Measurements from ENCODE around the gene G6PC3. TPM values are rescaled to one million over a fixed set of nuclear protein-coding genes. Genes with fewer than 3 reads are reported as not detected.
A peak's percentile ranks its signal among the peaks of the same experiment; 100 is the strongest.
"Not testable (repeated sequence)": the region's sequence is repeated elsewhere in the genome, so short reads cannot be mapped to it uniquely, and the experiment has no call there.

G6PC3 gene
- total RNA-seq, 1 donor from 2014 or later = 26.3 TPM

- ATAC-seq = peak; percentile 87
Observed at GRCh38 chr17:44097110-44097958, 26.8 kb downstream of the G6PC3 start.

GRCh38 chr17:44101858-44102257 lies 31.3 kb downstream of the G6PC3 start:
- DNase-seq; intact Hi-C loops (cut with micrococcal nuclease); ATAC-seq: not testable (repeated sequence)

More at GRCh38 chr17:44097110-44097958, 26.8 kb downstream of the G6PC3 start:
- intact Hi-C loops (cut with micrococcal nuclease) = no loop called here
- peak; percentile 89 for DNase-seq

- peak; percentile 76 for DNase-seq
- intact Hi-C loops (cut with micrococcal nuclease) = no loop called here
- ATAC-seq = peak; percentile 68
Observed at GRCh38 chr17:44102849-44103622, 32.5 kb downstream of the G6PC3 start.

GRCh38 chr17:44105483-44105882 lies 34.9 kb downstream of the G6PC3 start:
- DNase-seq (no peak), ATAC-seq (no peak)
- intact Hi-C loops (cut with micrococcal nuclease) = no loop called here

GRCh38 chr17:44105941-44106340 lies 35.4 kb downstream of the G6PC3 start:
- DNase-seq (no peak), ATAC-seq (no peak)

GRCh38 chr17:44106801-44107200 lies 36.3 kb downstream of the G6PC3 start:
- intact Hi-C loops (cut with micrococcal nuclease) = no loop called here
- DNase-seq (no peak), ATAC-seq (no peak)

More at GRCh38 chr17:44105941-44106340, 35.4 kb downstream of the G6PC3 start:
- intact Hi-C loops (cut with micrococcal nuclease) = no loop called here

GRCh38 chr17:44108440-44109311 lies 38.1 kb downstream of the G6PC3 start:
- ATAC-seq (peak; percentile 71), DNase-seq (peak; percentile 88)
- intact Hi-C loops (cut with micrococcal nuclease) = no loop called here

GRCh38 chr17:44109312-44109630 lies 38.7 kb downstream of the G6PC3 start:
- intact Hi-C loops (cut with micrococcal nuclease) = no loop called here
- DNase-seq (no peak), ATAC-seq (no peak)

- intact Hi-C loops (cut with micrococcal nuclease) = no loop called here
- no peak for ATAC-seq
- no peak for DNase-seq
Observed at GRCh38 chr17:44110011-44110686, 39.6 kb downstream of the G6PC3 start.

GRCh38 chr17:44110823-44111633 lies 40.5 kb downstream of the G6PC3 start:
- ATAC-seq = peak; percentile 78
- intact Hi-C loops (cut with micrococcal nuclease) = no loop called here
- peak; percentile 100 for DNase-seq

GRCh38 chr17:44111777-44112176 lies 41.2 kb downstream of the G6PC3 start:
- no peak for ATAC-seq
- intact Hi-C loops (cut with micrococcal nuclease) = no loop called here
- DNase-seq = no peak

- intact Hi-C loops (cut with micrococcal nuclease) = no loop called here
- DNase-seq = peak; percentile 85
- peak; percentile 71 for ATAC-seq
Observed at GRCh38 chr17:44112284-44113280, 42.0 kb downstream of the G6PC3 start.

GRCh38 chr17:44113382-44113781 lies 42.8 kb downstream of the G6PC3 start:
- intact Hi-C loops (cut with micrococcal nuclease) = no loop called here
- ATAC-seq (no peak), DNase-seq (no peak)

GRCh38 chr17:44113868-44114840 lies 43.6 kb downstream of the G6PC3 start:
- DNase-seq (no peak), ATAC-seq (no peak)
- intact Hi-C loops (cut with micrococcal nuclease) = no loop called here

- intact Hi-C loops (cut with micrococcal nuclease) = no loop called here
- no peak for DNase-seq
- ATAC-seq = no peak
Observed at GRCh38 chr17:44115585-44116415, 45.3 kb downstream of the G6PC3 start.
